Measurements from ENCODE around the gene BSCL2.

BSCL2 gene

DNA sequence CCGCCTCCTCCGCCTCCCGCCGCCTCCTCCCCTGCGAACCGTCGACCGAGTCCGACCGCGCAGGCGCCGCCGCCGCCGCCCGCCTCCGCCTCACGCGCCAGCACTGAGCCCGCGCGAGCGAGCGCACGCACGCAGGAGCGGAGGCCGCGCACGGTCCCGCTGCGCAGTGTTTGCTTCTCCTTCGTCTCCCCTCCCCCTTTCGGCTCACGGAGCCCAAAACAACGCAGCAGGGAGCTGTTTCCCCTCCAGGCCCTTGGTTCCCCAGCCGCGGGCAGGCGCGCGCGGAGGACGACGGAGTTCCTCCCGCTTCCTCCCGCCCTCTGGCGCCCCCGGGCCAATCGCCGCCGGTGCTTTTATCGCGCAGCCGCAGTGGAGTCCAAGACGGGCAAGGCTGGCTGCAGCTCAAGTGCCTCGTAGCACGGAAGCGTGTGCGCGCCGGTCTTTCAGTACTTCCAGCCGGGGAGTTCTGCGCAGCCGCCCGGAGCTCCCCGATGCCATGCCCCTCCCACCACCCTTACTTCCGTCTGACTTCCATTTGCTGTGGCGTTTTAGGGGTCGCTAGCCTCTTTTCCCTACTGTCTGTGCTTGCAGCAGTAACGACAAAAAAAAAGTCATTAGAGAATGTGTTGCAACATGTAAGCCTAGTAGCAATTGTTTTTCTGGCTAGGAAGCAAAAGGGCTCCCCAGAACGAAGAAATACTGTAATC lies 20.1 kb upstream of the BSCL2 start, which contains the start of gene HNRNPUL2:
Gene HNRNPUL2 (minus strand): TSS at position 293 of the 707 bp plus-strand sequence. CDS start 301 bp downstream, outside the sequence.
- in situ Hi-C loops (cut with MboI; ENCODE audit: low sequenced_read_pairs, unreplicated experiment): no loop called here
- peak; percentile 98 for DNase-seq (ENCODE audit: low spot score)
- TF ChIP-seq CTCF (IDR thresholded peaks at IDR 0.05; ENCODE audit: borderline replicate concordance, control extremely low read depth, extremely low read depth, insufficient read depth, missing control alignments): no peak

DNA sequence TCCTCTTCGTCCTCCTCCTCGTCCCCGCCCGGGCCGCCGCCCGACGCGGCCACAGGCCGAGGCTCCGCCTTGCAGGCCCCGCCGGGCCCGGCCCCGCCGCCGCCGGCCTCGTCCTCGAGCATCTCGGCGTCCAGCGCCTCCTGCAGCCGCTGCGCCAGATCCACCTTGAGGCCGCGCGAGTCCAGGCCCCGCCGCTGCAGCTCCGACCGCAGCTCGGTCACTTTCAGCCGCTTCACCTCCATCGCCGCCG lies 19.6 kb upstream of the BSCL2 start:
- in situ Hi-C loops (cut with MboI; ENCODE audit: low sequenced_read_pairs, unreplicated experiment): no loop called here
- no peak for TF ChIP-seq CTCF (IDR thresholded peaks at IDR 0.05; ENCODE audit: borderline replicate concordance, control extremely low read depth, extremely low read depth, insufficient read depth, missing control alignments)
- DNase-seq (ENCODE audit: low spot score): no peak

- in situ Hi-C loops (cut with MboI; ENCODE audit: low sequenced_read_pairs, unreplicated experiment): no loop called here
- no peak for TF ChIP-seq CTCF (IDR thresholded peaks at IDR 0.05; ENCODE audit: borderline replicate concordance, control extremely low read depth, extremely low read depth, insufficient read depth, missing control alignments)
Observed at GRCh38 chr11:62726156-62726914, 19.1 kb upstream of the BSCL2 start.

DNA sequence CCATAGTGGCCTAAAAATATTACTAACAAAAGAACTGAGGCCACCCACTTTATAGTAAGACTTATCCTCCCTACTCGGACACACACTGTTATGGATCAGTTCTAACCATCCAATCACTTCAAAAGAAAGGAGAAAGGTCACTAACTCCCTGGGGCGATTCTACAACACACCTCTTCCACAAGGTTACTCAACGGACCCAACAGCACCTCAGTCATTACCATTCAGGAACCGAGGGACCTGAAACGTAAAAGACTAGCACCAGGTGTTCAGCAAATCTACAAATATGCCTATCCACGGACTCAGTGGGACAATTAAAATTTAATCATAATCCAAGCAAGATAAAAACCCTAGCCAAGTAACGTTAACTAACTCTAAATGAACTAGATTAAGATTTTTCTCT lies 18.4 kb upstream of the BSCL2 start:
- no peak for DNase-seq (ENCODE audit: low spot score)
- no peak for TF ChIP-seq CTCF (IDR thresholded peaks at IDR 0.05; ENCODE audit: borderline replicate concordance, control extremely low read depth, extremely low read depth, insufficient read depth, missing control alignments)
- in situ Hi-C loops (cut with MboI; ENCODE audit: low sequenced_read_pairs, unreplicated experiment): no loop called here

More at GRCh38 chr11:62726156-62726914, 19.1 kb upstream of the BSCL2 start:
- DNase-seq (ENCODE audit: low spot score): no peak

- in situ Hi-C loops (cut with MboI; ENCODE audit: low sequenced_read_pairs, unreplicated experiment): no loop called here
- TF ChIP-seq CTCF (IDR thresholded peaks at IDR 0.05; ENCODE audit: borderline replicate concordance, control extremely low read depth, extremely low read depth, insufficient read depth, missing control alignments): no peak
- DNase-seq (ENCODE audit: low spot score): no peak
Observed at GRCh38 chr11:62724171-62724570, 16.9 kb upstream of the BSCL2 start.

- DNase-seq (ENCODE audit: low spot score): no peak
- in situ Hi-C loops (cut with MboI; ENCODE audit: low sequenced_read_pairs, unreplicated experiment): no loop called here
- TF ChIP-seq CTCF (IDR thresholded peaks at IDR 0.05; ENCODE audit: borderline replicate concordance, control extremely low read depth, extremely low read depth, insufficient read depth, missing control alignments): no peak
Observed at GRCh38 chr11:62721994-62722393, 14.8 kb upstream of the BSCL2 start.

All from GM13976 (cell line).